Natural killer cell treated with Interleukin-12 subunit alpha and Interleukin-12 subunit beta and Interleukin-15 and Interleukin-18, amount 100 ng/mL, for 72 hours (primary cell): ENCODE measurements around the gene RAET1E. TPM values are rescaled to one million over a fixed set of nuclear protein-coding genes. Genes with fewer than 3 reads are reported as not detected.

Experiments used
- ATAC-seq, 2 donors: fragments of 150-1000 bp; cut with Tn5 transposase in 1 of 2; sonication (Bioruptor Pico), chemical (Tn5 transposase) in 1 of 2; 2 replicates each; pipeline ENCODE4 v1.10.0; 2021
- DNase-seq: peaks from one replicate; pipeline ENCODE4 v3.0.0; 2022; ENCODE audit warnings: low spot score
- H3K27ac Mint-ChIP-seq, 2 donors: 1 replicate in 1 of 2; 2 replicates in 1 of 2; pipeline ENCODE4 v1.8.0; 2022; ENCODE audit warnings: mixed read lengths in 2 of 2, mild to moderate bottlenecking in 1 of 2, moderate library complexity in 1 of 2
- H3K27me3 Mint-ChIP-seq, 2 donors: 1 replicate in 1 of 2; 2 replicates in 1 of 2; pipeline ENCODE4 v1.8.0; 2022; ENCODE audit warnings: mixed read lengths in 2 of 2
- H3K36me3 Mint-ChIP-seq: one replicate; pipeline ENCODE4 v1.8.0; 2022; ENCODE audit warnings: mixed read lengths
- H3K4me1 Mint-ChIP-seq, 2 donors: 1 replicate in 1 of 2; 2 replicates in 1 of 2; pipeline ENCODE4 v1.8.0; 2022; ENCODE audit warnings: low read depth in 2 of 2, mixed read lengths in 2 of 2, mild to moderate bottlenecking in 1 of 2
- H3K4me3 Mint-ChIP-seq: one replicate; pipeline ENCODE4 v1.8.0; 2022; ENCODE audit warnings: mixed read lengths
- H3K9me3 Mint-ChIP-seq: 2 replicates; pipeline ENCODE4 v1.8.0; 2022; ENCODE audit warnings: mixed read lengths
- total RNA-seq, 2 donors: library from RNA; stranded (reverse); gene quantifications; one replicate each; pipeline ENCODE4 v1.2.3, GENCODE V29; 2022

RAET1E gene
- total RNA-seq, 2 donors from 2014 or later = not detected

DNA sequence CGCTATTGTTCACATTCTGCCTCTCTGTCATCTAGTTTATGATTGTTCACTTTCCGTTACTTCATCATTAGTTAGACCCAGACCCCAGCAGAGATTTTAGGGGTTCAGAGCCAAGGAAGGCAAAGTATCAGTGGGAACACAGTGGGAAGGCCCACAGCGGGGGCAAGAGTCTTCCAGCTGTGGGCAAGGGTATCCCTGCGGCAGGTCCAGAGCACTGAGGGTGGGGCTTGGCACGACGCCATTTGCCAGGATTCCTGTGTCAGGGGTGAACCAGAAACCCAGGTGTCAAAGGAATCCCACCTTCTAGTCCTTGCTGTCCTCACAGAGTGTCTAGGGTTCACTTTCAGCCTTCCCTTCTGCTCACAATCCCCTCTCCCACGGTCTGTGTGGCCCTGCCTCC is 13.3 kb downstream of the RAET1E start:
- Mint-ChIP-seq H3K4me1 (no peaks in the 10 kb centered on the region), H3K36me3 (no peaks in the 10 kb centered on the region), H3K4me3 (no peak overlapping the region), H3K27ac (no peak overlapping the region), H3K9me3 (no peaks in the 10 kb centered on the region), H3K27me3 (peaks cover 24 to 33% of the 10 kb centered on the region in 2 donors)
- ATAC-seq (no peak), DNase-seq (no peak)

GRCh38 chr6:149884215-149884614 is 13.7 kb downstream of the RAET1E start:
- no peaks in the 10 kb centered on the region for H3K36me3 Mint-ChIP-seq
- no peaks in the 10 kb centered on the region for H3K4me1 Mint-ChIP-seq
- ATAC-seq = peak in 1 of 2 donors; percentile 33
- no peak overlapping the region for H3K27ac Mint-ChIP-seq
- no peak overlapping the region for H3K4me3 Mint-ChIP-seq
- no peak for DNase-seq
- H3K27me3 Mint-ChIP-seq = peaks cover 24 to 36% of the 10 kb centered on the region in 2 donors
- no peaks in the 10 kb centered on the region for H3K9me3 Mint-ChIP-seq

GRCh38 chr6:149881860-149882259 is 16.1 kb downstream of the RAET1E start:
- no peaks in the 10 kb centered on the region for H3K4me1 Mint-ChIP-seq
- H3K36me3 Mint-ChIP-seq = no peaks in the 10 kb centered on the region
- no peak overlapping the region for H3K4me3 Mint-ChIP-seq
- ATAC-seq (no peak), DNase-seq (no peak)
- H3K27ac Mint-ChIP-seq = no peak overlapping the region
- H3K9me3 Mint-ChIP-seq = no peaks in the 10 kb centered on the region
- peaks cover 38 to 43% of the 10 kb centered on the region in 2 donors for H3K27me3 Mint-ChIP-seq

- no peak for DNase-seq
- ATAC-seq = no peak
- H3K36me3 Mint-ChIP-seq = no peaks in the 10 kb centered on the region
- no peak overlapping the region for H3K4me3 Mint-ChIP-seq
- no peaks in the 10 kb centered on the region for H3K9me3 Mint-ChIP-seq
- H3K4me1 Mint-ChIP-seq = no peaks in the 10 kb centered on the region
- no peak overlapping the region for H3K27ac Mint-ChIP-seq
- peaks cover 35 to 43% of the 10 kb centered on the region in 2 donors for H3K27me3 Mint-ChIP-seq
These were observed 16.7 kb downstream of the RAET1E start for GRCh38 chr6:149881066-149881766.

DNA sequence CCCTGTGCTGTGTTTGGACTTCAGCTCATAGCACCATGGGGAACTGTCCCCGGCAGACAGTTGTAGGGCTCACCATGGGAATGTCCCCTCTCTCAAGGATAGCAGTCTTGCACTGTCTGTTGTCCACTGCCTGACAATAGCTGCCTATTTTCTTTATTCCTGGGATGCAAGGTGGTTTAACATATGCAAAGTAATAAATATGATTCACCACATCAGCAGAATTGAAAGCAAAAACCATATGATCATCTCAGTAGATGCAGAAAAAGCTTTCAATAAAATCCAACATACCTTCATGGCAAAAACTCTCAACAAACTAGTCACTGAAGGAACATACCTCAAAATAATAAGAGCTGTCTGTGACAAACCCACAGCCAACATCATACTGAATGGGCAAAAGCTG is 20.3 kb downstream of the RAET1E start:
- Mint-ChIP-seq H3K4me1 (no peaks in the 10 kb centered on the region), H3K36me3 (no peaks in the 10 kb centered on the region), H3K4me3 (no peak overlapping the region), H3K27ac (no peak overlapping the region), H3K27me3 (peaks cover 42 to 58% of the 10 kb centered on the region in 2 donors), H3K9me3 (no peaks in the 10 kb centered on the region)
- DNase-seq (no peak), ATAC-seq (no peak)

DNA sequence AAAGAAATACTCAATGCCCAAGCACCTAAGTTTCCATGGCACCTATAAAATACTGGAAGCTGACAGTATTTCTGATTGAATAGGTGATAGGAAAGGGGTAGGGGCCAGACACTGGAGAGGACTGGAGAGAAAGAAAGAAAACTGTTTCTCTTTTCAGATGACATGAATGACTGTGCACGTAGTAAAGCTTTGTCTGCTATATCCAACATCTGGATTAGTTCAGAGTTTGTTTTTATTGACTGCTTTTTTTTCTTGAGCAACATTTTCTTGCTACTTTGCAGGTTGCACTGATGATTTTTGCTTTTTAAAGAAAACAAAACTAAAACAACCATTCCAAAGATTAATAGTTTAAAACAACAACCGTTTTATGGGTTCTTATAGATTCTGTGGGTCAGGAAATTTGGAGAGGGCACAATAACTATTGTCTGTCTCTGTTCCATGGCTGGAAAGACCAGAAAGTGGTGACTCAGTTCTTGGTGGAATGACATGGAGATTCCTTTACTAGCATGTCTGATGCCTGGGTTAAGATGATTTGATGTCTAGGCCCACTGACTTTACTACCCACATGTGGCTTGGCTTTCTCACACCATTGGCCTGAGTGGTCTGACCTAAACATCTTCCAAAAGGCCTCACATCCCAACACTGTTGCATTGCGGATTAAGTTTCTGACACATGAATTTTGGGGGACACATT is 21.5 kb downstream of the RAET1E start:
- Mint-ChIP-seq H3K9me3 (no peaks in the 10 kb centered on the region), H3K4me3 (no peak overlapping the region), H3K36me3 (no peaks in the 10 kb centered on the region), H3K4me1 (no peaks in the 10 kb centered on the region), H3K27ac (no peak overlapping the region), H3K27me3 (peaks cover 43 to 61% of the 10 kb centered on the region in 2 donors)
- DNase-seq = no peak
- ATAC-seq = no peak

GRCh38 chr6:149872233-149872632 is 25.7 kb downstream of the RAET1E start:
- Mint-ChIP-seq H3K27me3 (peaks cover 25 to 42% of the 10 kb centered on the region in 2 donors), H3K36me3 (no peaks in the 10 kb centered on the region), H3K4me3 (no peak overlapping the region), H3K4me1 (no peaks in the 10 kb centered on the region), H3K9me3 (no peaks in the 10 kb centered on the region), H3K27ac (no peak overlapping the region)
- ATAC-seq (no peak), DNase-seq (no peak)

GRCh38 chr6:149871182-149871581 is 26.7 kb downstream of the RAET1E start:
- DNase-seq = no peak
- Mint-ChIP-seq H3K27ac (no peak overlapping the region), H3K4me1 (no peaks in the 10 kb centered on the region), H3K9me3 (no peaks in the 10 kb centered on the region), H3K4me3 (no peak overlapping the region), H3K36me3 (no peaks in the 10 kb centered on the region), H3K27me3 (peaks cover 24 to 37% of the 10 kb centered on the region in 2 donors)
- no peak for ATAC-seq

GRCh38 chr6:149869275-149869892 is 28.5 kb downstream of the RAET1E start:
- Mint-ChIP-seq H3K27ac (no peak overlapping the region), H3K4me3 (no peak overlapping the region), H3K36me3 (no peaks in the 10 kb centered on the region), H3K9me3 (no peaks in the 10 kb centered on the region), H3K27me3 (peaks cover 23 to 32% of the 10 kb centered on the region in 2 donors), H3K4me1 (no peaks in the 10 kb centered on the region)
- ATAC-seq (no peak), DNase-seq (no peak)

- no peaks in the 10 kb centered on the region for H3K9me3 Mint-ChIP-seq
- no peak overlapping the region for H3K27ac Mint-ChIP-seq
- no peaks in the 10 kb centered on the region for H3K36me3 Mint-ChIP-seq
- peaks cover under 1% of the 10 kb centered on the region in 2 donors for H3K4me1 Mint-ChIP-seq
- ATAC-seq = no peak
- no peak for DNase-seq
- H3K4me3 Mint-ChIP-seq = no peak overlapping the region
- H3K27me3 Mint-ChIP-seq = peaks cover 16 to 23% of the 10 kb centered on the region in 2 donors
These were observed 29.9 kb downstream of the RAET1E start for GRCh38 chr6:149867876-149868640.

GRCh38 chr6:149864578-149865535 is 33.1 kb downstream of the RAET1E start:
- H3K9me3 Mint-ChIP-seq = no peaks in the 10 kb centered on the region
- H3K27me3 Mint-ChIP-seq = peaks cover 26 to 31% of the 10 kb centered on the region in 2 donors
- H3K36me3 Mint-ChIP-seq = no peaks in the 10 kb centered on the region
- peaks cover 11 to 16% of the 10 kb centered on the region in 2 donors for H3K4me1 Mint-ChIP-seq
- no peak overlapping the region for H3K27ac Mint-ChIP-seq
- H3K4me3 Mint-ChIP-seq = no peak overlapping the region
- ATAC-seq = no peak
- no peak for DNase-seq

GRCh38 chr6:149863698-149864577 is 34.0 kb downstream of the RAET1E start, which contains the start of gene LRP11:
Gene LRP11, minus strand, starts transcription at chr6:149864359. Its CDS starts 339 bp downstream, at chr6:149864020.
- Mint-ChIP-seq H3K4me3 (peak within 1 kb of the TSS; percentile 79), H3K27ac (peak within 1 kb of the TSS in 1 of 2 donors; percentile 41), H3K9me3 (no peaks in the 10 kb centered on the region), H3K4me1 (peaks cover 11 to 16% of the 10 kb centered on the region in 2 donors), H3K36me3 (no peaks in the 10 kb centered on the region), H3K27me3 (peaks cover 21 to 24% of the 10 kb centered on the region in 2 donors)
- DNase-seq = peak; percentile 82
- ATAC-seq = peak; percentile 92 to 93
